Suprapubic skin (tissue), 4 donors: ENCODE data around the gene RCAN3.

ENCODE experiments used
- CTCF ChIP-seq, 2 donors: fragments of 200-600 bp in 1 of 2; fragments of 450-650 bp in 1 of 2; sonication (generic) in 1 of 2; IDR thresholded peaks; one replicate each; pipeline ENCODE4 v1.5.1; 2016 to 2019; ENCODE audit warnings: antibody characterized with exemption in 2 of 2, mild to moderate bottlenecking in 1 of 2, moderate library complexity in 1 of 2
- EP300 ChIP-seq: sonication (generic); formaldehyde crosslinking; IDR thresholded peaks from one replicate; pipeline ENCODE4 v1.6.1; 2017; ENCODE audit warnings: antibody characterized with exemption
- POLR2A ChIP-seq, 2 donors: fragments of 450-650 bp; IDR thresholded peaks; one replicate each; pipeline ENCODE4 v1.6.1; 2017; ENCODE audit warnings: antibody characterized with exemption in 2 of 2, mild to moderate bottlenecking in 2 of 2, moderate library complexity in 2 of 2
- POLR2AphosphoS5 ChIP-seq, 3 donors: sonication (generic); formaldehyde crosslinking; IDR thresholded peaks; one replicate each; pipeline ENCODE4 v1.6.1; 2017; ENCODE audit warnings: antibody characterized with exemption in 3 of 3

- TF ChIP-seq POLR2A (IDR thresholded peaks at IDR 0.05) (no peak), CTCF (IDR thresholded peaks at IDR 0.05) (no peak), EP300 (no peak), POLR2AphosphoS5 (IDR thresholded peaks at IDR 0.05) (no peak)
Observed at GRCh38 chr1:24508911-24509310, 6.3 kb downstream of the RCAN3 start.
